Fibroblast of lung (primary cell): ENCODE data around the gene TINCR.

ENCODE experiments used
- EZH2 ChIP-seq: IDR thresholded peaks from 2 replicates; pipeline ENCODE4 v1.5.1; 2012; ENCODE audit warnings: low read length, control low read depth, mild to moderate bottlenecking; ENCODE audit errors: missing control alignments
- TF ChIP-seq, protein P1 (sequence below), 2 donors: IDR thresholded peaks in 1 of 2; conservative IDR thresholded peaks in 1 of 2; 1 replicate in 1 of 2; 2 replicates in 1 of 2; pipeline ENCODE4 v1.5.1; 2011 to 2012; ENCODE audit warnings: low read length in 2 of 2, control low read depth in 1 of 2, inconsistent platforms in 1 of 2, low read depth in 1 of 2, mild to moderate bottlenecking in 1 of 2

- TF ChIP-seq, protein P1, sequence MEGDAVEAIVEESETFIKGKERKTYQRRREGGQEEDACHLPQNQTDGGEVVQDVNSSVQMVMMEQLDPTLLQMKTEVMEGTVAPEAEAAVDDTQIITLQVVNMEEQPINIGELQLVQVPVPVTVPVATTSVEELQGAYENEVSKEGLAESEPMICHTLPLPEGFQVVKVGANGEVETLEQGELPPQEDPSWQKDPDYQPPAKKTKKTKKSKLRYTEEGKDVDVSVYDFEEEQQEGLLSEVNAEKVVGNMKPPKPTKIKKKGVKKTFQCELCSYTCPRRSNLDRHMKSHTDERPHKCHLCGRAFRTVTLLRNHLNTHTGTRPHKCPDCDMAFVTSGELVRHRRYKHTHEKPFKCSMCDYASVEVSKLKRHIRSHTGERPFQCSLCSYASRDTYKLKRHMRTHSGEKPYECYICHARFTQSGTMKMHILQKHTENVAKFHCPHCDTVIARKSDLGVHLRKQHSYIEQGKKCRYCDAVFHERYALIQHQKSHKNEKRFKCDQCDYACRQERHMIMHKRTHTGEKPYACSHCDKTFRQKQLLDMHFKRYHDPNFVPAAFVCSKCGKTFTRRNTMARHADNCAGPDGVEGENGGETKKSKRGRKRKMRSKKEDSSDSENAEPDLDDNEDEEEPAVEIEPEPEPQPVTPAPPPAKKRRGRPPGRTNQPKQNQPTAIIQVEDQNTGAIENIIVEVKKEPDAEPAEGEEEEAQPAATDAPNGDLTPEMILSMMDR (conservative IDR thresholded peaks at IDR 0.05 in 1 of 2, IDR thresholded peaks at IDR 0.05 in 1 of 2; ENCODE audit: low read depth in 1 of 2, low read length in 2 of 2), result no peak
- no peak for TF ChIP-seq EZH2
These were observed 11.9 kb upstream of the TINCR start for GRCh38 chr19:5579697-5580096.
